HG03066 (cell line): ENCODE results near the gene PLAA.
"Not testable (repeated sequence)": the region's sequence is repeated elsewhere in the genome, so short reads cannot be mapped to it uniquely, and the experiment has no call there.

Experiments
- ATAC-seq: cut with Tn5 transposase; IDR thresholded peaks from one replicate; pipeline ENCODE4 v1.9.1; 2021; ENCODE audit warnings: low read depth; ENCODE audit not compliant: unreplicated experiment

Gene PLAA

GRCh38 chr9:26937816-26938371, 9.1 kb downstream of the PLAA start:
- ATAC-seq = no peak

DNA sequence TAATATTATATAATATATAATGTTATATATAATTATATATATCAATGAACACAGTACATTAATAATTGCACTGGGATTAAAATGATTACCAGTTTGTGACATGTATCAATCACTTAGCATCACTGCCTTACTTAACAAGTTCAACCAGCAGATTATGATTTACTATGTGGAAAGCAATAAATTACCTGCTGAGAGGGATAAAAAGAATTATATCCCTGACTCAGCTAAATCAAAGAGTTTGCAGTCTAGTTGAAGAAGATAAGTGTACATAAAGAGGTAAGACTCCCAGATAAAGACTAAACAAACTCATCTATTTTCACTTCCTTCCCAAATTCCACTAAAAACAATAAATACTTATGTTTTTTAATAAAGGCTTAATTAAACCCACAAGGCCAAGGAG, 11.2 kb downstream of the PLAA start:
- no peak for ATAC-seq

GRCh38 chr9:26928902-26929495, 18.0 kb downstream of the PLAA start:
- no peak for ATAC-seq

- no peak for ATAC-seq
These were observed 21.4 kb downstream of the PLAA start for GRCh38 chr9:26925609-26926008.

DNA sequence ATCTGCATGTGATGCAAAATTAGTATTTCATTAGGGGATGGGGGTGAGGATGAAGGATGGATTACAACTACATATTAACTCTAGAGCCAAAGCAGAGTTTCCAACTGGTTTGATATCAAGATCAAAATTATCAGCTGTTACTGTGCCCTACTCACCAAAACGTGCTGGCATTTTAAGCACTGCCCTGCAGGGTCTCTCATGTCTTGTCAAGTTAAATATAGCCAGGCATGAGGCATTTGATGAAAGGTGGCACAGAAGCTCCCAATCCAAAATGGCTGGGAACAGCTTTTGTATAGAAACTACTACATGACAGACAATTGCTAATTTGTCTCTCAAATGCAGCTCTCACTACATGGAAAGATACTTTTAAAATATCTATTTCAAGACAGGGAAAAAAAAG, 27.3 kb downstream of the PLAA start:
- ATAC-seq = no peak

GRCh38 chr9:26913138-26913668, 33.8 kb downstream of the PLAA start:
- ATAC-seq = no peak

- ATAC-seq = no peak
These were observed 42.4 kb downstream of the PLAA start for GRCh38 chr9:26904671-26905070.

- no peak for ATAC-seq
These were observed 43.0 kb downstream of the PLAA start for GRCh38 chr9:26904070-26904469.

DNA sequence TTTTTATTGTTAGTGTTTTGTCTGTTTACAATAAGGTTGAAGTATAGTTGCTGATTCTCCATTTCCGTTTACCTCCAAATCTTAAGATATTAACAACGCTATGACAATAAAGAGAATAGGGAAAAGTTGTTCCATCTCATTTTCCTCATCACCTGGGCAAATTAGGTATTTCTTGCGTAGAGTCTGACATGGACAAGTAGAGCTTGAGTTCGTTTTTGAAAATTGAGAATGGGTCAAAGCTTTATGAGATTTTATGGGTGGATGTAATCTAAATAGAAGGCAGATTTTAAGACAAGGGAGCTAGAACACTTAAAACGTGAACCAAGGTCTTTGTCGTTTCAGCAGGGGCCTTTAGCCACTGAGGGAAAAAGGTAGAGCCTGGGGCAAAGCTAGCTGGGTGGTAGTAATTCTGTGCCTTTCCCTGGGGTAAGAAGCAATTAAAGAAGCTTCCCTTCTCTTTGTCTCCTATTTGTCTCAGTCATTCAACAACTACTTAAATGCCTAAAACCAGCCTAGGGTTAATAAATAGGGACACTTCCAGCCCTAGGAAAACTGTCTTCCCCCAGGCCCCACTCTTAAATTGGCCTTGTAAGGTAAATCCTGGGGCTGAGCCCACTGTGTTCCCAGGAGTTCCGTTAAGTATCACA, 53.9 kb downstream of the PLAA start:
- no peak for ATAC-seq

DNA sequence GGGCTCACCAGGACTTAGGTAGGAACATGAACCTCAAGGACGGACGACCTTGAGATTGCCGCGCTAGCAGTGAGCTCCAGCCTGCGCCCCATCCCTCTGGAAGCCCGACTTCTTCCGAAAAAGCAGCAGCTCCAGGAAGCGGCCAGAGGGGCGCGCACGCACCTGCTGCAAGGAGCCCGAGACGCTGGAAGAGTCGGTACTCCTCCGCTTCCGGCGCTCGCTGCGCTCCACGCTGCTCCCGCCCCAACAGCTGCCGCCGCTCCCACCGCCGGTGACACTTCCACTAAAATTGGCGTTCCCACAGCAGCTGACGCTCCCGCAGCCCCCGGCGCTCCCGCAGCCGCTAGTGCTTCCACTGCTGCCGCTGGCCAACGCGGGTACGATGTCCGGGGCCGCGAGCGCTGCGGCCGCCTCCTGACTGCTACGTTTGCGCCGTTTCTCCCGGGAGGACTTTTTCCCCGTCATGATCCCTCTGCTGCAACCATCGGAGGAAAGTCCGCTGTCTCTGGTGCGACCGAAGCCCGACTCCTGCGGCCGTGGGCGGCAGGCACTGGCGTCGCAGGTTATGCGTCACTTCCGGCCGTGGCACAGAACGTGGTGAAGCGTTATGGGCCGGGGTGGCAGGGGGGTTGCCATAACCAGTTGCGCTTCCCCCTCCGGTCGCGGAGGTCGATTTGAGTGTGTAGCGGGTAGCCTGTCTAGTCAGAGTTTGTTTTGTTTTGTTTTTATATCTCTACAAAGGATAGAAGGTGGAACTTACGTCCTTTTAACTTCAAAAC, 54.6 kb downstream of the PLAA start, which contains the start of gene CAAP1:
Gene CAAP1 (minus strand): TSS at position 552 of the 779 bp plus-strand sequence. CDS start 87 bp downstream, at position 465.
- ATAC-seq = peak; percentile 88

DNA sequence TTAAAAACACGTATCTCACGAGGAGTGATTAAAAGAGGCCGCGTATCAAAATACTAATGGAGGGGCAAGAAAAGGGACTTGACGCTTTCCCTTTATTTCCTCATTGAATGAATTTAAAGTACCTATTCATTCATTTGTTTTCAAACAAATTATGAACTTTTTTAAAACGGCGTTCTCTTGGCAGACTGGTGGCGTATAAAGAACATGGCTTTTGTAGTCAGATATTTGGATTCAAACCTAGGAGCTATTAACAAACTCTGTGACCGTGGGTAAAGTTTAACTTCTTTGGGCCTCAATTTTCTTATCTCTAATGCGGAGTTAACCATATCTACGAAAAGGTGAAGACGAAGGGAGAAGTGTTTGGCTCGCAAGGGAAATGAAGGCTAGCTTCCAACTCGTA, 55.3 kb downstream of the PLAA start:
- ATAC-seq = peak; percentile 2

- no peak for ATAC-seq
These were observed 58.8 kb downstream of the PLAA start for GRCh38 chr9:26888271-26888670.

- ATAC-seq = no peak
These were observed 64.9 kb downstream of the PLAA start for GRCh38 chr9:26882154-26882553.

DNA sequence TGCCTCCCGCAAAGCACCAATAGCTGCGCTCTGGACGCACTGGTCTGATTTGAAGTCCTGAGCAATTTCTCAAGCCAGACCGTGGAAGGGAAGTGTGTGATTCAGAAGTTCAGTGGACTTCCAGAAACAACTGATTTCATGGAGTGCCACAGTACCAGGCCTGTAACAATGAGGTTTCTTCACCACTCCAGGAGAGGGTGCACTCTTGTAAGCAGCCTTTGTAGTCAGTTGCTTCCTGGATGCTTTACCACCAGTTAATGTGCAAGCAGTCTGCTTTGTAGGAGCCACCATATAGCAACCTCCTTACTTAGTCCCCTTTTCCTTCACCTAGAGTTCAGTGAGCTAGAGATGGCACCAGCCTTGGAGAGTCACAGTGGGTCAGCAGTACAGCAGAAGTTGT, 66.8 kb downstream of the PLAA start:
- ATAC-seq = no peak

DNA sequence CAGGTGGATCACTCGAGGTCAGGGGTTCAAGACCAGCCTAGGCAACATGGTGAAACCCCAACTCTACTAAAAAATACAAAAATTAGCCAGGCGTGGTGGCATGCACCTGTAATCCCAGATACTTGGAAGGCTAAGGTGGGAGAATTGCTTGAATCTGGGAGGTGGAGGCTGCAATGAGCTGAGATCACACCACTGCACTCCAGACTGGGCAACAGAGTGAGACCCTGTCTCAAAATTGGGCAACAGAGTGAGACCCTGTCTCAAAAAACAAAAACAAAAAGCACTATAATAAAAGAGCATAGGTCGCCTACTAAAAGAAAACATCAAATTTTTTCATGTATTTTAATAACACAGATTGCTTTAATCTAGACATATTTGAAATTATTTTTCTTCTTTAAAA, 71.9 kb downstream of the PLAA start:
- ATAC-seq = not testable (repeated sequence)

DNA sequence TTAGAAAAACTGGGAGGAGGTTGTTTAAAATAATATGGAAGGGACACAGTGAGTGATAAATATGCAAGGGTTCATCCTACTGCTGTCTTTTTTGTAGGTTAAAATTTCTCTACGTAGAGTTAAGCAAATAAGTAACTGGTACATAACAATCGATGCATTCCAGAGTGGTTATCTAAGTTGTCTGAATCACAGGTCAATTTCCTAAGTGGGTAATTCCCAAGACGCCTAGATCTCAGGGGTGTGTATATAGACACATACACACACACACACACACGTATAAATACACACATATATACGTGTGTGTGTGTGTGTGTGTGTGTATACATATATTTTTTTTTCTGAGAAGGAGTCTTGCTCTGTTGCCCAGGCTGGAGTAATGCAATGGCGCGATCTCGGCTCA, 76.8 kb downstream of the PLAA start:
- ATAC-seq = no peak

DNA sequence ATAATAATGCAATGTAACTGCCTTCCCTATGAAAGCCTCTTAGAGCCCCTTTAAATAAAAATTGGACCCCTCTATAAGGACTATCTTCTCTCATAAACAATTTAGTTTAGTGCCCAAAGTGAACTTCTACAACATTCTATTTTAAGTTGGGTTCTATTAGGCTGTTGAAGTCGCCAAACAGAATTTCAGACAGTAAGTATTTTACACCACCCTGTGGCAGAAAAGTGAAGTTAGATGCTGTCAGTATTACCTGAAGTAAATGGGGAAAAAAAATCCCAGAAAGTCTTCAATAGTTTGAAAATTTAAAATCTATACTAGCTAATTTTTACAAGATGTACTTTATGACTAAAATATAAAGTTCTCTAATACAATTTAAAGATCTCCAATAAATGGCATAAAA, 84.0 kb downstream of the PLAA start:
- ATAC-seq = no peak

- ATAC-seq = peak; percentile 82
These were observed 90.5 kb downstream of the PLAA start for GRCh38 chr9:26856413-26857032.
